T-cell (primary cell): Measurements from ENCODE around the gene NAXD. TPM values are rescaled to one million over a fixed set of nuclear protein-coding genes. Genes with fewer than 3 reads are reported as not detected.

Experiments used
- ATAC-seq, 4 experiments: fragments of 200-7000 bp in 3 of 4; fragments of 150-1000 bp in 1 of 4; cut with Tn5 transposase; replicated peaks in 1 of 4; 1 replicate in 3 of 4; 2 replicates in 1 of 4; pipeline ENCODE4 v1.10.0; 2021; ENCODE audit warnings: moderate library complexity in 3 of 4, mild to moderate bottlenecking in 2 of 4, moderate number of reproducible peaks in 1 of 4
- CTCF ChIA-PET, 2 donors: fragments of 300-600 bp; sonication (Branson Sonifier 250); formaldehyde crosslinking; loops; one replicate each; lab custom pipeline; 2022; ENCODE audit warnings: antibody characterized with exemption in 2 of 2; lab: Charles Lee
- POLR2A ChIA-PET, 2 donors: fragments of 300-600 bp; sonication (Branson Sonifier 250); formaldehyde crosslinking; loops; one replicate each; lab custom pipeline; 2022; ENCODE audit warnings: antibody characterized with exemption in 2 of 2; lab: Charles Lee
- DNase-seq, 35 experiments: peaks; one replicate each; pipeline versions ENCODE4 v3.0.0 to v3.0.0-alpha.2; 2013 to 2023
- H3K27ac ChIP-seq: one replicate; pipeline ENCODE4 v1.5.1; 2013; ENCODE audit warnings: low read length
- H3K27me3 ChIP-seq, 2 experiments: replicated peaks in 1 of 2; 1 replicate in 1 of 2; 2 replicates in 1 of 2; pipeline versions ENCODE4 v1.6.1 to v1.7.0; 2013; ENCODE audit warnings: low read length in 1 of 2, mixed read lengths in 1 of 2; ENCODE audit not compliant: control insufficient read depth in 2 of 2, insufficient read depth in 2 of 2; ENCODE audit errors: extremely low read depth in 1 of 2
- H3K36me3 ChIP-seq, 2 donors: 1 replicate in 1 of 2; 2 replicates in 1 of 2; pipeline versions ENCODE4 v1.6.1 to v1.7.0; 2013; ENCODE audit warnings: low read length in 1 of 2; ENCODE audit not compliant: control insufficient read depth in 2 of 2, insufficient read depth in 1 of 2; ENCODE audit errors: extremely low read depth in 1 of 2
- H3K4me1 ChIP-seq, 2 experiments: 1 replicate in 1 of 2; 2 replicates in 1 of 2; pipeline versions ENCODE4 v1.6.1 to v1.7.0; 2013; ENCODE audit warnings: low read length in 2 of 2, mixed read lengths in 1 of 2; ENCODE audit not compliant: insufficient read depth in 2 of 2, control insufficient read depth in 1 of 2; ENCODE audit errors: extremely low read depth in 1 of 2
- H3K4me3 ChIP-seq, 2 donors: 1 replicate in 1 of 2; 2 replicates in 1 of 2; pipeline versions ENCODE4 v1.5.1 to v1.7.0; 2013; ENCODE audit warnings: mild to moderate bottlenecking in 2 of 2, low read length in 1 of 2, moderate library complexity in 1 of 2; ENCODE audit not compliant: control insufficient read depth in 1 of 2; ENCODE audit errors: extremely low read depth in 1 of 2
- H3K9me3 ChIP-seq: 2 replicates; pipeline ENCODE4 v1.7.0; 2013
- H3K27ac Mint-ChIP-seq, 2 donors: one replicate each; pipeline ENCODE4 v1.8.0; 2020 to 2021; ENCODE audit warnings: mild to moderate bottlenecking in 2 of 2, mixed read lengths in 2 of 2
- H3K27me3 Mint-ChIP-seq, 2 donors: one replicate each; pipeline ENCODE4 v1.8.0; 2021 to 2022; ENCODE audit warnings: mixed read lengths in 2 of 2
- H3K36me3 Mint-ChIP-seq: one replicate; pipeline ENCODE4 v1.8.0; 2021; ENCODE audit warnings: mixed read lengths
- H3K4me1 Mint-ChIP-seq, 3 donors: one replicate each; pipeline ENCODE4 v1.8.0; 2020 to 2022; ENCODE audit warnings: mixed read lengths in 3 of 3, mild to moderate bottlenecking in 1 of 3
- H3K4me3 Mint-ChIP-seq, 3 donors: one replicate each; pipeline ENCODE4 v1.8.0; 2020 to 2022; ENCODE audit warnings: mild to moderate bottlenecking in 3 of 3, mixed read lengths in 3 of 3, moderate library complexity in 3 of 3
- H3K9me3 Mint-ChIP-seq, 3 donors: one replicate each; pipeline ENCODE4 v1.8.0; 2020 to 2022; ENCODE audit warnings: mixed read lengths in 3 of 3
- WGBS: methylation state at CpG from one replicate; pipeline ENCODE4 v1.1.5; 2013; ENCODE audit warnings: missing lambda C conversion rate; ENCODE audit not compliant: insufficient coverage; 5-methylcytosine and 5-hydroxymethylcytosine counted together
- total RNA-seq, 35 experiments: library from RNA in 6 of 35; stranded (reverse) in 6 of 35; fragments of 120-200 nt in 1 of 35; gene quantifications; one replicate each; pipeline versions ENCODE4 v1.2.1 to v1.2.4 and lab custom pipeline; 2013 to 2026

Gene NAXD
- total RNA-seq, 5 donors from 2014 or later (not counting 1 experiment from before 2014, with no cell fraction given): 22.2 to 34.3 (median 29.2) TPM

GRCh38 chr13:110636053-110636475, 20.7 kb downstream of the NAXD start:
- no peaks in the 10 kb centered on the region for H3K27me3 ChIP-seq
- H3K36me3 ChIP-seq: peaks cover 17 to 72% of the 10 kb centered on the region in 2 donors
- no peak overlapping the region for H3K4me3 ChIP-seq
- ChIA-PET CTCF (no interaction called here), POLR2A (no interaction called here)
- Mint-ChIP-seq H3K4me1 (peaks cover under 1 to 6% (median 3%) of the 10 kb centered on the region in 3 donors), H3K27ac (no peak overlapping the region), H3K4me3 (no peak overlapping the region), H3K36me3 (peaks cover 52% of the 10 kb centered on the region), H3K9me3 (no peaks in the 10 kb centered on the region), H3K27me3 (no peaks in the 10 kb centered on the region)
- no peaks in the 10 kb centered on the region for H3K9me3 ChIP-seq
- 92% methylated on average over 11 of the region's 16 CpGs for WGBS
- DNase-seq (no peak), ATAC-seq (no peak)
- H3K27ac ChIP-seq: no peak overlapping the region
- H3K4me1 ChIP-seq: no peaks in the 10 kb centered on the region

DNA sequence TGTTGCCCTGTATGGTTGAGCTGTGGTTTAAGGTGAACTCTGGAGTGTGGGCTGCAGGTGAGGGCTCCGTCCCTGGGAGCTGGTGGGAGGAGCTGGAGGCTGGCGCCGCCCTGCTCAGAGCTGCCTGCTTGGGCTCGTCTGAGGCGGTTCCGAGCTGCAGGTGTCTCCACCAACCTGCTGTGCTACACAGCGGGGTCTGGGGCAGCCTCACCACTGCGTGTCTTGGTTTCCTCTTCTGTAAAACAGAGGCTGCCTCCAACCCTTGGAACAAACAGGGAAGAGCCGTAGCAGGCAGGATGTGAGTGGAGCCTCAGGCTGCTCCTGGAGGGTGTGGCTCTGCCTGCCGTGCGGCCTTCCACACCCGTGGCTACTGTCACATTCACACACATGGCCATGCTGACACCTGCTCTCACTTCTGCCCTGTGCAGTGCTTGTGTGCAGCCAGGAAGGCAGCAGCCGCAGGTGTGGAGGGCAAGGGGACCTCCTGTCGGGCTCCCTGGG, 21.4 kb downstream of the NAXD start:
- Histone ChIP-seq H3K9me3 (no peaks in the 10 kb centered on the region), H3K27me3 (no peaks in the 10 kb centered on the region), H3K4me1 (no peaks in the 10 kb centered on the region), H3K36me3 (peaks cover 23 to 76% of the 10 kb centered on the region in 2 donors), H3K27ac (no peak overlapping the region), H3K4me3 (no peak overlapping the region)
- no peak overlapping the region for H3K27ac Mint-ChIP-seq
- POLR2A ChIA-PET: no interaction called here
- peaks cover 0 to 5% (median 3%) of the 10 kb centered on the region in 3 donors for H3K4me1 Mint-ChIP-seq
- WGBS: 90% methylated on average over 12 of the region's 14 CpGs
- H3K9me3 Mint-ChIP-seq: no peaks in the 10 kb centered on the region
- CTCF ChIA-PET: no interaction called here
- H3K36me3 Mint-ChIP-seq: peaks cover 56% of the 10 kb centered on the region
- no peaks in the 10 kb centered on the region for H3K27me3 Mint-ChIP-seq
- ATAC-seq (no peak), DNase-seq (no peak)
- no peak overlapping the region for H3K4me3 Mint-ChIP-seq

DNA sequence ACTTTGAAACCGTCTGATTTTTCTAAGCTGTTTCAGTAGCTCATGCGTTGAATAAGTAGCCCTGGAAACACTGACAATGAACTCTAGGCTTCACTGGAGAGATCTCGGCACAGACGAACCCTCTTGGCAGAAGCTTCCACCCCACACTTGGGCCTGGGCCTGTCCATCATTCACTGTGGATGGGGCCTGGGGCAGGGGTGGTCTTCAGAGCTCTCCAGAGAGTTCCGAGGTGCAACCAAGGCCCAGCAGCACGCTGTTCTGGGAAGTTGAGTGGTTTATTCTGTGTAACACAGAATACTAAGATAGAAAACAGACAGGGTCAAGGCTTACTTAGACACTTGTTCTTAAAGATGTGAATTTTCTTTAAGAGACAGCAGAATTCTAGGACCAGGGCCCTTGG, 21.9 kb downstream of the NAXD start:
- POLR2A ChIA-PET: no interaction called here
- Mint-ChIP-seq H3K9me3 (no peaks in the 10 kb centered on the region), H3K4me1 (peaks cover 0 to 1% (median 0%) of the 10 kb centered on the region in 3 donors), H3K27ac (no peak overlapping the region), H3K36me3 (peaks cover 52% of the 10 kb centered on the region), H3K27me3 (no peaks in the 10 kb centered on the region), H3K4me3 (no peak overlapping the region)
- ATAC-seq (no peak), DNase-seq (no peak)
- Histone ChIP-seq H3K9me3 (no peaks in the 10 kb centered on the region), H3K27me3 (no peaks in the 10 kb centered on the region), H3K4me3 (no peak overlapping the region), H3K27ac (no peak overlapping the region), H3K4me1 (no peaks in the 10 kb centered on the region), H3K36me3 (peaks cover 25 to 81% of the 10 kb centered on the region in 2 donors)
- CTCF ChIA-PET: no interaction called here
- whole genome bisulfite sequencing: 96% methylated on average over 3 of the region's 6 CpGs

DNA sequence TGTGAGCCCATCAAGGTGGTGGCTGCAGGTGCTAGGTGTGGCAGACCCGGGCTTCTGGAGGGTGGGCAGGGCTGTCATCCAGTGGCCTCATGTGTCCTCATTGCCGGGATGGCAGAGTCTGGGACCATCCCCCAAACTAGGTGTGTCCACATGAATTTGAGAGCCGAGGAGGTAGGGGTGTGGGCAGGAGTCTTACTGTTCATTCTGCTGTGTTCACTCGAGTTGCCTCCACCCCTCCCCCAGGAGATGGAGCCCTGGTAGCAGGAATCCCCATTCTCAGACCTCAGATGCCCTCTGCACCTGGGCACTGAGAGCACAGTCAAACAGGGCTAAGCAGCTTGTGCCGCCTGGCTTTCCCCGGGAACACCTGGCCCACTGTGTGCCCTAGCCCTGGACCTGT, 22.4 kb downstream of the NAXD start:
- no peaks in the 10 kb centered on the region for H3K4me1 Mint-ChIP-seq

GRCh38 chr13:110638257-110638656, 22.9 kb downstream of the NAXD start:
- no peak for ATAC-seq
- H3K9me3 ChIP-seq: no peaks in the 10 kb centered on the region
- no peaks in the 10 kb centered on the region for H3K4me1 ChIP-seq
- no peak overlapping the region for H3K27ac ChIP-seq
- WGBS: 91% methylated on average over 20 of the region's 23 CpGs
- H3K36me3 ChIP-seq: peaks cover 32 to 91% of the 10 kb centered on the region in 2 donors
- no peaks in the 10 kb centered on the region for H3K4me1 Mint-ChIP-seq
- no peak overlapping the region for H3K4me3 ChIP-seq
- H3K36me3 Mint-ChIP-seq: peaks cover 54% of the 10 kb centered on the region
- no peaks in the 10 kb centered on the region for H3K9me3 Mint-ChIP-seq
- ChIA-PET POLR2A (no interaction called here), CTCF (no interaction called here)
- H3K27me3 ChIP-seq: no peaks in the 10 kb centered on the region
- no peak overlapping the region for H3K4me3 Mint-ChIP-seq
- no peaks in the 10 kb centered on the region for H3K27me3 Mint-ChIP-seq
- DNase-seq: no peak
- H3K27ac Mint-ChIP-seq: no peak overlapping the region

More for the DNA sequence above, 22.4 kb downstream of the NAXD start:
- H3K36me3 ChIP-seq: peaks cover 29 to 85% of the 10 kb centered on the region in 2 donors
- Mint-ChIP-seq H3K27ac (no peak overlapping the region), H3K9me3 (no peaks in the 10 kb centered on the region), H3K27me3 (no peaks in the 10 kb centered on the region), H3K4me3 (no peak overlapping the region), H3K36me3 (peaks cover 51% of the 10 kb centered on the region)
- CTCF ChIA-PET: no interaction called here
- DNase-seq (no peak), ATAC-seq (no peak)
- POLR2A ChIA-PET: no interaction called here
- no peaks in the 10 kb centered on the region for H3K27me3 ChIP-seq
- no peaks in the 10 kb centered on the region for H3K4me1 ChIP-seq
- no peaks in the 10 kb centered on the region for H3K9me3 ChIP-seq
- WGBS: 100% methylated on average over 3 of the region's 6 CpGs
- H3K4me3 ChIP-seq: no peak overlapping the region
- H3K27ac ChIP-seq: no peak overlapping the region

GRCh38 chr13:110638814-110639806, 23.8 kb downstream of the NAXD start:
- DNase-seq (no peak), ATAC-seq (no peak)
- no peaks in the 10 kb centered on the region for H3K9me3 Mint-ChIP-seq
- Histone ChIP-seq H3K4me1 (no peaks in the 10 kb centered on the region), H3K36me3 (peaks cover 34 to 98% of the 10 kb centered on the region in 2 donors), H3K4me3 (no peak overlapping the region), H3K27me3 (no peaks in the 10 kb centered on the region), H3K9me3 (no peaks in the 10 kb centered on the region), H3K27ac (no peak overlapping the region)
- no peak overlapping the region for H3K4me3 Mint-ChIP-seq
- CTCF ChIA-PET: interaction anchor here in 1 of 2 donors (0.6 kb wide), 1 partner anchor 74 kb away, joined by 3 read pairs; no protein-coding TSS in a partner anchor
- H3K27ac Mint-ChIP-seq: no peak overlapping the region
- peaks cover 52% of the 10 kb centered on the region for H3K36me3 Mint-ChIP-seq
- 94% methylated on average over 30 of the region's 39 CpGs for WGBS
- POLR2A ChIA-PET: interaction anchor here in 1 of 2 donors (0.7 kb wide), 1 partner anchor 18 kb away, joined by 3 read pairs; no protein-coding TSS in a partner anchor
- no peaks in the 10 kb centered on the region for H3K4me1 Mint-ChIP-seq
- H3K27me3 Mint-ChIP-seq: no peaks in the 10 kb centered on the region
